HCT116 (cell line): Measurements from ENCODE around the gene SOX30.

Experiments
- CEBPB ChIP-seq: IDR thresholded peaks from 2 replicates; pipeline ENCODE4 v1.6.1; 2012; ENCODE audit warnings: low read depth
- EGR1 ChIP-seq: IDR thresholded peaks from 2 replicates; pipeline ENCODE4 v1.6.1; 2012; ENCODE audit warnings: low read depth
- EZH2 ChIP-seq: fragments of 200-600 bp; sonication (generic); IDR thresholded peaks from 2 replicates; pipeline ENCODE4 v1.6.1; 2017; ENCODE audit warnings: antibody characterized with exemption, mixed run types
- FOSL1 ChIP-seq: IDR thresholded peaks from 2 replicates; pipeline ENCODE4 v1.6.1; 2012; ENCODE audit warnings: low read depth
- POLR2A ChIP-seq: IDR thresholded peaks from 2 replicates; pipeline ENCODE4 v1.7.0; 2011; ENCODE audit warnings: borderline replicate concordance; ENCODE audit not compliant: insufficient read depth, insufficient read length; ENCODE audit errors: extremely low read depth
- POLR2AphosphoS5 ChIP-seq: IDR thresholded peaks from 2 replicates; pipeline ENCODE4 v1.6.1; 2011; ENCODE audit warnings: mild to moderate bottlenecking, low read depth, low read length, moderate library complexity
- SIN3A ChIP-seq: IDR thresholded peaks from 2 replicates; pipeline ENCODE4 v1.6.1; 2012; ENCODE audit warnings: low read depth
- TCF7L2 ChIP-seq: IDR thresholded peaks from 2 replicates; pipeline ENCODE4 v1.7.0; 2011; ENCODE audit warnings: borderline replicate concordance, inconsistent platforms; ENCODE audit not compliant: insufficient read depth, insufficient read length; ENCODE audit errors: extremely low read depth
- TF ChIP-seq, protein P1 (sequence below), 3 experiments: fragments of 200-600 bp in 1 of 3; sonication (generic) in 1 of 3; IDR thresholded peaks in 2 of 3; conservative IDR thresholded peaks in 1 of 3; 2 replicates each; pipeline ENCODE4 v1.5.1; 2012 to 2017; ENCODE audit warnings: low read depth in 2 of 3, low read length in 2 of 3, antibody characterized with exemption in 1 of 3, borderline replicate concordance in 1 of 3, control low read depth in 1 of 3, mild to moderate bottlenecking in 1 of 3, mixed read lengths in 1 of 3, mixed run types in 1 of 3, moderate library complexity in 1 of 3; ENCODE audit not compliant: insufficient read depth in 1 of 3
- TF ChIP-seq, protein P2 (sequence below): IDR thresholded peaks from 2 replicates; pipeline ENCODE4 v1.6.1; 2012
- TF ChIP-seq, protein P3 (sequence below): IDR thresholded peaks from 2 replicates; pipeline ENCODE4 v1.6.1; 2012; ENCODE audit warnings: low read depth
- TF ChIP-seq, protein P4 (sequence below): IDR thresholded peaks from 2 replicates; pipeline ENCODE4 v1.6.1; 2012

DNA sequence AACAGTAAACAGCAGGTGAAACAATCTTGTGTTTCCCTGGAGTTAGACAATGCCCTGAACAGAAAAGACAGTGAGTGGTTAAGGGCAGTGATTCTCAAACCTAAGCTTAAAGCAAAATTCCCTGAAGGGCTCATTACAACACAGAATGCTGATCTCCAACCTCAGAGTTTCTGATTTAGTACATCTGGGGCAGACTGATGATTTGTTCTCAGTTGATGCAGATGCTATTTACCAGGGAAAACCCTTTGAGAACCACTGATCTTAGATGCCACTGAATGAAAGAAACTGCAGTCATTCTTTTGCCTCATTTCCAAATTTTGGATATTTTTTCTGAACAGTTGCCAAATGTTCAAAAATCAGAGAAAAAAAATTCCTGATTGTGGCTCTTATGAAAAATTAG, 58.0 kb downstream of the SOX30 start:
- TF ChIP-seq POLR2A (no peak), FOSL1 (no peak), SIN3A (no peak), EZH2 (no peak), EGR1 (no peak), TCF7L2 (no peak), POLR2AphosphoS5 (no peak), CEBPB (no peak)
- TF ChIP-seq, protein P1, sequence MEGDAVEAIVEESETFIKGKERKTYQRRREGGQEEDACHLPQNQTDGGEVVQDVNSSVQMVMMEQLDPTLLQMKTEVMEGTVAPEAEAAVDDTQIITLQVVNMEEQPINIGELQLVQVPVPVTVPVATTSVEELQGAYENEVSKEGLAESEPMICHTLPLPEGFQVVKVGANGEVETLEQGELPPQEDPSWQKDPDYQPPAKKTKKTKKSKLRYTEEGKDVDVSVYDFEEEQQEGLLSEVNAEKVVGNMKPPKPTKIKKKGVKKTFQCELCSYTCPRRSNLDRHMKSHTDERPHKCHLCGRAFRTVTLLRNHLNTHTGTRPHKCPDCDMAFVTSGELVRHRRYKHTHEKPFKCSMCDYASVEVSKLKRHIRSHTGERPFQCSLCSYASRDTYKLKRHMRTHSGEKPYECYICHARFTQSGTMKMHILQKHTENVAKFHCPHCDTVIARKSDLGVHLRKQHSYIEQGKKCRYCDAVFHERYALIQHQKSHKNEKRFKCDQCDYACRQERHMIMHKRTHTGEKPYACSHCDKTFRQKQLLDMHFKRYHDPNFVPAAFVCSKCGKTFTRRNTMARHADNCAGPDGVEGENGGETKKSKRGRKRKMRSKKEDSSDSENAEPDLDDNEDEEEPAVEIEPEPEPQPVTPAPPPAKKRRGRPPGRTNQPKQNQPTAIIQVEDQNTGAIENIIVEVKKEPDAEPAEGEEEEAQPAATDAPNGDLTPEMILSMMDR (IDR thresholded peaks at IDR 0.05 in 2 of 3, conservative IDR thresholded peaks at IDR 0.05 in 1 of 3; ENCODE audit: borderline replicate concordance in 1 of 3, insufficient read depth in 1 of 3, low read depth in 2 of 3, low read length in 2 of 3): no peak
- TF ChIP-seq, protein P2, sequence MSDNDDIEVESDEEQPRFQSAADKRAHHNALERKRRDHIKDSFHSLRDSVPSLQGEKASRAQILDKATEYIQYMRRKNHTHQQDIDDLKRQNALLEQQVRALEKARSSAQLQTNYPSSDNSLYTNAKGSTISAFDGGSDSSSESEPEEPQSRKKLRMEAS: no peak
- TF ChIP-seq, protein P3, sequence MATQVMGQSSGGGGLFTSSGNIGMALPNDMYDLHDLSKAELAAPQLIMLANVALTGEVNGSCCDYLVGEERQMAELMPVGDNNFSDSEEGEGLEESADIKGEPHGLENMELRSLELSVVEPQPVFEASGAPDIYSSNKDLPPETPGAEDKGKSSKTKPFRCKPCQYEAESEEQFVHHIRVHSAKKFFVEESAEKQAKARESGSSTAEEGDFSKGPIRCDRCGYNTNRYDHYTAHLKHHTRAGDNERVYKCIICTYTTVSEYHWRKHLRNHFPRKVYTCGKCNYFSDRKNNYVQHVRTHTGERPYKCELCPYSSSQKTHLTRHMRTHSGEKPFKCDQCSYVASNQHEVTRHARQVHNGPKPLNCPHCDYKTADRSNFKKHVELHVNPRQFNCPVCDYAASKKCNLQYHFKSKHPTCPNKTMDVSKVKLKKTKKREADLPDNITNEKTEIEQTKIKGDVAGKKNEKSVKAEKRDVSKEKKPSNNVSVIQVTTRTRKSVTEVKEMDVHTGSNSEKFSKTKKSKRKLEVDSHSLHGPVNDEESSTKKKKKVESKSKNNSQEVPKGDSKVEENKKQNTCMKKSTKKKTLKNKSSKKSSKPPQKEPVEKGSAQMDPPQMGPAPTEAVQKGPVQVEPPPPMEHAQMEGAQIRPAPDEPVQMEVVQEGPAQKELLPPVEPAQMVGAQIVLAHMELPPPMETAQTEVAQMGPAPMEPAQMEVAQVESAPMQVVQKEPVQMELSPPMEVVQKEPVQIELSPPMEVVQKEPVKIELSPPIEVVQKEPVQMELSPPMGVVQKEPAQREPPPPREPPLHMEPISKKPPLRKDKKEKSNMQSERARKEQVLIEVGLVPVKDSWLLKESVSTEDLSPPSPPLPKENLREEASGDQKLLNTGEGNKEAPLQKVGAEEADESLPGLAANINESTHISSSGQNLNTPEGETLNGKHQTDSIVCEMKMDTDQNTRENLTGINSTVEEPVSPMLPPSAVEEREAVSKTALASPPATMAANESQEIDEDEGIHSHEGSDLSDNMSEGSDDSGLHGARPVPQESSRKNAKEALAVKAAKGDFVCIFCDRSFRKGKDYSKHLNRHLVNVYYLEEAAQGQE: no peak
- TF ChIP-seq, protein P4, sequence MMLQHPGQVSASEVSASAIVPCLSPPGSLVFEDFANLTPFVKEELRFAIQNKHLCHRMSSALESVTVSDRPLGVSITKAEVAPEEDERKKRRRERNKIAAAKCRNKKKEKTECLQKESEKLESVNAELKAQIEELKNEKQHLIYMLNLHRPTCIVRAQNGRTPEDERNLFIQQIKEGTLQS: no peak
